T-helper 9 cell (primary cell): ENCODE data around the gene NUDT3.
"Not testable (repeated sequence)": the region's sequence is repeated elsewhere in the genome, so short reads cannot be mapped to it uniquely, and the experiment has no call there.

Experiments
- DNase-seq: peaks from one replicate; pipeline ENCODE4 v3.0.0-alpha.2; 2020

Gene NUDT3

GRCh38 chr6:34284563-34285447 is 107.7 kb downstream of the NUDT3 start:
- no peak for DNase-seq

GRCh38 chr6:34281702-34282334 is 110.7 kb downstream of the NUDT3 start:
- DNase-seq: no peak

DNA sequence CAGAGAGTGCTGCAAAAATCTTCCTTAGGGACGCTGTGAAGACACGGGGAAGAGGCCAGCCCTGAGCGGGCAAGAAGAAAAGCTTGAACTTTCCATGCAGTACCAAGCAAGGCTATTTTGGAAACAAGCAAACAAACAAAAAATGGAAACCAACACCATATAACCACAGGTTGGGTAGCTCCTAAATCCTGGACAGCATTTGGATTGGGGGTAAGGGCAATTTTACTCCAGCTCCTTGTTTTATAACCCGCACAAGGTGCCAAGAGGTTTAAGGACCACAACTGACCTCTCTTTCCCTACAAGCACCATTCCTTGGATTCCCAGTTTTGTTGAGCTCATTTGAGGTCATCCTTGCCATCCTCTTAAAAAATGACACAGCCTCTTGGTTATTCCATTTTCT is 112.3 kb downstream of the NUDT3 start:
- DNase-seq: no peak

DNA sequence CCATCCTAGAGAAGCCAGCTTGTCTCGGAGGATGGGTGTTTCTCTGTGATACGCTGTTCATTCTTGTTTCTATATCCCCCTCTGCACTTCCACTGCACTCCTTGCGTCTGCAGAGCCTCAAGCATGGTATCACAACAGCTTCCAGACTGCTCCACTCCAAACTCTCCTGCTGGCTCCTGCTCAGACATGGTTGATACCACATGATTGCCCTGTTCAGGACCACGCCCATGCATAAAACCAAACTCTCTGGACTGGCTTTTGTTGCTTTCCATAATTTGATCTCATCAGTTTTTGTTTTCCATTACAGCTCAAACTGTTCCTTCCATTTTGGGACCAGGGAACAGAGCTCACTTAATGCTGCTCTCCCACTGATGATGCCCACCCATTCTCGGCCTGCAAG is 113.6 kb downstream of the NUDT3 start:
- DNase-seq: no peak

- DNase-seq: no peak
Measured at GRCh38 chr6:34277763-34278112, 114.7 kb downstream of the NUDT3 start.

DNA sequence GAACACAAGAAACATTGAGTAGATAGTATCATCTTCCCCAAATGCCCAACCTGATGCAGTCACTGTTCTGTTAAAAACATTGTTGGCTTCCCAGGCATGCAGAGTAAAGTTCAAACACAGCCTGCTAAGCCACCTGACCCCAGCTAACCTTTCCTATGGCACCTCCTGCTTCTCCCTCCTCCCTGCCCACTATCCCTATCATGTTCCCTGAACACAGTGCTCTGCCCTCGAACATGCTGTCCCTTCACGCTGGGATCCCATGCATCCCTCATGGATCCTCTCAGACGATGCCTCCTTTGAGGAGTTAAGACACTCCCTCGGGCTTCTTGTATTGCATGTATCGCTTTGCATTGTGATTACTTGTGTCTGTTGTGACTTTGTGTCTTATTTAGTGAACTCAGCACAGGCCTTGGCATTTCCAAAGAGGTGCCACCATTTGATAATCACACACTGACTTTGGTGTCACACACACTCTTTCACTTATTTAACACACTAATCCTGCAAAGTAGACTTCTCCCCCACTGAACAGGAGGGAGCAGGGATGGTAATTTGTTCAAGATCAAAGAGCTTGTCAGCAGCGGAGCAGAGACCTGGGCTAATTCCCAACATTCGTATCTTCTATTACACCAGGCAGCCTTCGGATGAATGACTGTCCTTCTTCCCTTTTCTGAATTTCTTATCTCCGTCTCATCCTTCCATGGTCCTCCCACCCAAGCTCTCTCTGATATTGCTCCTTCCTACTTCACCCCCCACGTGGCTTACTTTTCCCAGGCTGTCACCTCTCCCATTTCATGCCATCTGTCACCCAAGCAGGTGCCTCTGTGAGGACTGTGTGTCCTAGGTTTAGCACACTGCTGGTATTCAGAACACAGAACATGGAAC is 115.3 kb downstream of the NUDT3 start:
- DNase-seq: no peak

- DNase-seq: no peak
Measured at GRCh38 chr6:34276191-34276590, 116.3 kb downstream of the NUDT3 start.

- no peak for DNase-seq
Measured at GRCh38 chr6:34275128-34275804, 117.2 kb downstream of the NUDT3 start.

DNA sequence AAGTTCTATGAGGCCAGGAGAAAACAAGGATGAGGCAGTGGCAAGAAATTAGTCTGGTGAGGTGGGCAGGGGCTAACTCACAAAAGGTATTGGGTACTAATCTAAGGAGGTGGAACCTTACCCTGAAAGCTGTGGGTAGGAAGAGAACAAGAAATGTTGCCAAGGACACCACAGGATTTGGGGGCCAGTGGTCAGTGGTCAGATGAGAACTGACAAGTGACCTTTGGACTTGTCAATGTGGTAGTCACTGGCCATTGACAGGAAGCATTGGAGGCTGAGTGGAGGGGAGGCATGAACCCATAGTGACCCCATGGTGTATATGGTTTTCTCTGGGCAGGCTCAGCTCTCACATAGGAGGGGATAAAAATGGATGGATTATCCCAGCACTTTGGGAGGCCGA is 118.3 kb downstream of the NUDT3 start:
- no peak for DNase-seq

DNA sequence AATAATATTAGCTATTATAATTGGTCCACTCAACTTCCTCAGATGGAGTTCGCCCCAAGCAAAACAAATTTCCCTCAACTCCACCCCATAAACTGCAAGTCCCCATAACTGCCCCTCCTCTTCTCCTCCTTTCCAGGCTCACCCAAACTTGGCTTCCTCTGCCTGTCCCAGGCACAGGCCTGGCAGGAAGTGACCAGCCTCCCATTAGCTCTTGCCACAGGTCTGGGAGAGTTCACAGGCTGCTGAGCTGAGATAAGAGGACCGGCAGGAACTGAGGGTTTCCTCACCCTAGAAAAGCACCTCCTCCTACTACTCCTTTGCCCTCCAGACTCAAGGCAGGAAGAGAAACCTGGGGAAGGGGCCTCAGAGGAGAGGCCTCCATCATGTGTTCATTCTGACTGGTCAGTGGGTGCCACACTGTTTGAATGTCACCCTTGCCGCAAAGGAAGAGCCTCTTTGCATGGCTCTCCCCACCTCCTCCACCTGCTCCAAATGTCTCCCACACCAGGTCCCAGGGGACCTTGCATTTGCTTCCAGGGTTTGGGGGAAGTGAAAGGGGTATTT is 119.1 kb downstream of the NUDT3 start:
- DNase-seq: no peak

- no peak for DNase-seq
Measured at GRCh38 chr6:34272013-34272926, 120.2 kb downstream of the NUDT3 start.

DNA sequence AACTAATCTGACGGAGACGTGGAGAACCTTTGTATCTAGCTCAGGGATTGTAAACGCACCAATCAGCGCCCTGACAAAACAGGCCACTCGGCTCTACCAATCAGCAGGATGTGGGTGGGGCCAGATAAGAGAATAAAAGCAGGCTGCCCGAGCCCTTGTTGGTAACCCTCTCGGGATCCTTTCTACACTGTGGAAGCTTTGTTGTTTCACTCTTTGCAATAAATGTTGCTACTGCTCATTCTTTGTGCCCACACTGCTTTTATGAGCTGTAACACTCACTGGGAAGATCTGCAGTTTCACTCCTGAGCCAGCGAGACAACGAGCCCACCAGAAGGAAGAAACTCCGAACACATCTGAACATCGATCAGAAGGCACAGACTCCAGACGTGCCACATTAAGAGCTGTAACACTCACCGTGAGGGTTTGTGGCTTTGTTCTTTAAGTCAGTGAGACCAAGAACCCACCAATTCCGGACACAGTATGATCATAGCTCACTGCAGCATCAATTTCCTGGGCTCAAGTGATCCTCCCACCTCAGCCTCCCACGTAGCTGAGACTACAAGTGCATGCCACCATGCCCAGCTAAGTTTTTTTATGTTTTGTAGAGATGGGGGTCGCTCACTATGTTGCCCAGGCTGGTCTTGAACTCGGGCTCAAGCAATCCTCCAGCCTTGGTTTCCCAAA is 122.7 kb downstream of the NUDT3 start:
- DNase-seq: not testable (repeated sequence)

DNA sequence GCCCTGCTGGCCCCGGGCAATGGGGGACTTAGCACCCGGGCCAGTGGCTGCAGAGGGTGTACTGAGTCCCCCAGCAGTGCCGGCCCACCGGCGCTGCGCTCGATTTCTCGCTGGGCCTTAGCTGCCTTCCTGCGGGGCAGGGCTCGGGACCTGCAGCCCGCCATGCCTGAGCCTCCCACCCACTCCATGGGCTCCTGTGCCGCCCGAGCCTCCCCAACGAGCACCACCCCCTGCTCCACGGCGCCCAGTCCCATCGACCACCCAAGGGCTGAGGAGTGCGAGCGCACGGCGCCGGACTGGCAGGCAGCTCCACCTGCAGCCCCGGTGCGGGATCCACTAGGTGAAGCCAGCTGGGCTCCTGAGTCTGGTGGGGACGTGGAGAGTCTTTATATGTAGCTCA is 123.3 kb downstream of the NUDT3 start:
- DNase-seq: not testable (repeated sequence)

DNA sequence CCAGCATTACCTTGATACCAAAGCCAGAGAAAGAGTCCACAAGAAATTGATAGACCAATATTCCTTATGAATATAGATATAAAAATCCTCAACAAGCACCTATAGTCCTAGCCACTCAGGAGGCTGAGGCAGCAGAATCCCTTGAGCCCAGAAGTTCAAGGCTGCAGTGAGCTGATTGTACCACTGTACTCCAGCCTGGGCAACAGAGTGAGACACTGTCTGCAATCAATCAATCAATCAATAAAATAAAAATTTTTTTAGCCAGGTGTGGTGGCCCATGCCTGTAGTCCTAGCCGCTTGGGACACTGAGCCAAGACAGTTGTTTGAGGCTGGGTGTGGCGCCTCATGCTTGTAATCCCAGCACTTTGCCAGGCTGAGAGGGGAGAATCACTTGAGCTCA is 124.7 kb downstream of the NUDT3 start:
- no peak for DNase-seq

DNA sequence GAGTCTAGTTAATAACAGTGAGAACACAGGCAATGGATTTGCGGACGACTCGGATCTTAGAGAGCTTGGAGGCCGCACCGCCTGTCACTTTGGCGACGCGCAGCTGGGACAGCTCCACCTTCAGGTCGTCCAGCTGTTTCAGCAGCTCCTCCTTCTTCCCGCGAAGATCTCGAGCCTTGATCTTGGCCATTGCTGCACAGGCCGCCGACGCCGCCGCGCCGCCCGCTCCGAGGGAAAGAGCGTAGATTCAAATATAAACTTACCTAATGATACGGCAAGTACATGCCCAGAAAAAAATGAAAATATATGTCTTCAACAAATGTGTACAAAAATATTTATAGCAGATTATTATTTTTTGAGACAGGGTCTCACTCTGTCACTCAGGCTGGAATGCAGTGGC is 129.0 kb downstream of the NUDT3 start:
- DNase-seq: not testable (repeated sequence)

DNA sequence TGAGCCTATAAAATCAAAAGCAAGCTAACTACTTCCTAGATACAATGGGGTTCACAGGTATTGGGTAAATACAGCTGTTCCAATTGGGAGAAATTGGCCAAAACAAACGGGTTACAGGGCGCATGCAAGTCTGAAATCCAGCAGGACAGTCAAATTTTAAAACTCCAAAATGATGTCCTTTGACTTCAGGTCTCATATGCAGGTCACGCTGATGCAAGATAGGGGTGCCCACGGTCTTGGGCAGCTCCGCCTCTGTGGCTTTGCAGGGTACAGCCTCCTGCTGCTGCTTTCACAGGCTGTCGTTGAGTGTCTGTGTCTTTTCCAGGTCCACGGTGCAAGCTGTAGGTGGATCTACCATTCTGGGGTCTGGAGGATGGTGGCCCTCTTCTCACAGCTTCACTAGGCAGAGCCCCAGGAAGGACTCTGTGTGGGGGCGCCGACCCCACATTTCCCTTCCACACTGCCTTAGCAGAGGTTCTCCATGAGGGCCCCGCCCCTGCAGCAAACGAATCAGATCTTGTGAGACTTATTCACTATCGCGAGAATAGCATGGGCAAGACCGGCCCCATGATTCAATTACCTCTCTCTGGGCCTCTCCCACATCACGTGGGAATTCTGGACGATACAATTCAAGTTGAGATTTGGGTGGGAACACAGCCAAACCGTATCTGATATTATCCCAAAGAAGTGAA is 131.7 kb downstream of the NUDT3 start:
- DNase-seq: no peak

DNA sequence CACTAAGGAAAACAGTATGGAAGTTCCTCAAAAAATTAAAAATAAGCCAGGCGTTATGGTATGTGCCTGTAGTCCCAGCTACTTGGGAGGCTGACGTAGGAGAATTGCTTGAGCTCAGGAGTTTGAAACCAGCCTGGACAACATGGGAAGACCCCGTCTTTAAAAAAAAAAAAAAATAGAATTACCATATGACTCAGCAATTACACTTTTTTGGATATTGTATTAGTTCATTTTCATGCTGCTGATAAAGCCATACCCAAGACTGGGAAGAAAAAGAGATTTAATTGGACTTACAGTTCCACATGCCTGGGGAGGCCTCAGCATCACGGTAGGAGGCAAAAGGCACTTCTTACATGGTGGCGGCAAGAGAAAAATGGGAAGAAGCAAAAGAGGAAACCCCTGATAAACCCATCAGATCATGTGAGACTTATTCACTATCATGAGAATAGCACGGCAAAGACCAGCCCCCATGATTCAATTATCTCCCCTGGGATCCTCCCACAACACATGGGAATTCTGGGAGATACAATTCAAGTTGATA is 132.9 kb downstream of the NUDT3 start:
- no peak for DNase-seq

DNA sequence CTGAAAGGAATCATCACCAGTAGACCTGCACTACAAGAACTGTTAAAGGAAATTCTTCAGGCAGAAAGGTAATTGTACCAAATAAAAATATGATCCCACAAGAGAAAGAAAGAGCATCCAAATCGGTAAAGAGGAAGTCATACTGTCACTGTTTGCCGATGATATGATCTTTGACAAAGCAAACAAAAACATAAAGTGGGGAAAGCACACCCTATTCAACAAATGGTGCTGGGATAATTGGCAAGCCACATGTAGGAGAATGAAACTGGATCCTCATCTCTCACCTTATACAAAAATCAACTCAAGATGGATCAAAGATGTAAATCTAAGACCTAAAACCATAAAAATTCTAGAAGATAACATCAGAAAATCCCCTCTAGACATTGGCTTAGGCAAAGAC is 140.1 kb downstream of the NUDT3 start:
- not testable (repeated sequence) for DNase-seq

DNA sequence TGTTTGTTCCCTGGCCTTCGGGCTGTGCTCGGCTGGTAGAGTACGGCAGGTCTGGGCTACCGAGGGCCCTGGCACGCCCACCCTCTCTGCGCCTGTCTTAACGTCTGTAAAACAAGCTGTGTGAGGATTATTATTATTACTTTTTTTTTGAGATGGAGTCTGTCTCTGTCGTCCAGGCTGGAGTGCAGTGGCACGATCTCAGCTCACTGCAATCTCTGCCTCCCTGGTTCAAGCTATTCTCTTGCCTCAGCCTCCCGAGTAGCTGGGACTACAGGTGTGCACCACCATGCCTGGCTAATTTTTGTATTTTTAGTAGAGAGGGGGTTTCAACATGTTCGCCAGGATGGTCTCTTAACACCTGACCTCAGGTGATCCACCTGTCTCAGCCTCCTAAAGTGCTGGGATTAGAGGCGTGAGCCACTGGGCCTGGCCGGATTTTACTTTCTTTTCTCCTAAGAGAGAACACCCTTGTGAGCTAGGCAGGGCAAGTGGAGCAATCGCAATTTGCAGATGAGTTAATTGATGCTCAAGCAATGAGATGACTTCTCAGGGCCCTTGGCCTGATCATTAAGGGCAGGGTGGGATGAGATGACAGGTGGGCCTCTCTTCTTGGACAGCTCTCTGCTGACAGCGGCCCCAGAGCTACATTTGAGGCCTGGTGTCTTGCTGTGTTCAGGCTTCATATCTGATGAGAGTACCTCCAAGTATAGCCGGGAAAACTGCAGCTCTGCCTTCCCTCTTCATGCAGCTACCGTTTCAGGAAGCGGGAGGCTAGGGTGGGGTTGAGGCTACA is 142.8 kb downstream of the NUDT3 start:
- no peak for DNase-seq
